ENCODE data around the gene KIF6. TPM values are rescaled to one million over a fixed set of nuclear protein-coding genes. Genes with fewer than 3 reads are reported as not detected.
A peak's percentile ranks its signal among the peaks of the same experiment; 100 is the strongest.

The KIF6 gene
- polyA plus RNA-seq, 10 donors: 0.92 to 1.6 (median 1.4) TPM

DNA sequence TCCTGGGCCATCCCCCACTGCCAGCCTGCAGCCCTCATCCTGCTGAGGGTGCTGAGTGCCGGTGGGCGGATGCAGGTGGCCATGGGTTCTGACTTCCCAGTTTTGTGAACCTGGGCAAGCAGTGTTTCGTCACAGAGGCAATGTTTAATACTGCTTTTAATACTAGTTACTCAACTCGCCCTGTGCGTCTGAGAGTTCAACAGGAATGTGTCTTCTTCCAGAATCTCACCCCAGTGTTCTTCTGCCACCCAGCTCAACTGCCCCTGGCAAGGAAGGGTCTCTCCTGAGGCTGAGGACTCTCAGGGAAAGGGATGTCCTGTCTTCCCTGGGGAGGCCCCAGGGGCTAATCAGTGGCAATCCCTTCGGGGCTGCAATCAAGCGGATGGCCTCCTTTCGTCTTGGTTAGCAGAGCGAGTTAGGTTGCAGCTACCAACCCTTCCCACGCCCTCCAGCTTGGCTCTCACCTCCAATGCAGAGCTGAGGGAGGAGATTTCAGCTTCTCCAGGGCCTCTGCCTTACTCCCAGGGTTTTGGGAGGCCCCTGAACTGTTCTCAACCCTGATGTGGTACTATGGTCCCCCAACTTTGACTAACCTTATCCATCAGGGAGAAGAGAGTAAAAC lies 404.7 kb downstream of the KIF6 start:
- no peak for DNase-seq

DNA sequence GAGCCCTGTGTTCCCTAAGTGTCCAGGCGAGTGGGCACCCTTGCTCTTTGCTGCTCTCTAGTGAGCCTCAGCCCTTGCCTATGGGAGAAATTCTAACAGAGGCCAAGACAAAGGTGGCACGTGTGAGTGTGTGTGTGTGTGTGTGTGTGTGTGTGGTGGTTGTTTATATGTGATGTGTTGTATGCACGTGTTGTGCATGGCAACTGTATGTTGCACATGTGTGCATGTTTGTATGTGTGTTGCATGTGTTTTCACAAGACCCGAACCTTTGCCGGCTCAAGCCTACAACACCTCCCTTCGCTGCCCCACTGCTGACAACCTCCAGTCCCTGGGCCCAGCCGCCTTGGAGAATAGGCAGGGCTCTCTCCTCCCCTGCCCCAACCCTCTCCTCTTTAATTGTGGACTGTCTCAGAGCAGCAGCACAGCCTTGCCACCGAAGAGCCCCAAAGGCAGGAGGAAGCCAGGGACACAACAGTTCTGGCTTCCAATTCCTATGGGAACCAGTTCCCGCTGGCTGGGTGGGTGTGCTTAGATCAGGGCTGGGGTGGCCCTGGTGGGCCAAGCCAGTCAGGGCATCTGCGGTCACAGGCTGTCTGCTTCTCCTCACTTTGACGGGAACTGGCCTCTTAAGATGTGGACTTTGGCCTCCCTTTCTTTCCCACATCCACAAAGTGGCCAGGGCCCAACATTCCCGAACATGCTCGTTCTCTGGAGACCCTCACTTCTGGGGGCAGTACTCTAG lies 405.4 kb downstream of the KIF6 start:
- no peak for DNase-seq

DNA sequence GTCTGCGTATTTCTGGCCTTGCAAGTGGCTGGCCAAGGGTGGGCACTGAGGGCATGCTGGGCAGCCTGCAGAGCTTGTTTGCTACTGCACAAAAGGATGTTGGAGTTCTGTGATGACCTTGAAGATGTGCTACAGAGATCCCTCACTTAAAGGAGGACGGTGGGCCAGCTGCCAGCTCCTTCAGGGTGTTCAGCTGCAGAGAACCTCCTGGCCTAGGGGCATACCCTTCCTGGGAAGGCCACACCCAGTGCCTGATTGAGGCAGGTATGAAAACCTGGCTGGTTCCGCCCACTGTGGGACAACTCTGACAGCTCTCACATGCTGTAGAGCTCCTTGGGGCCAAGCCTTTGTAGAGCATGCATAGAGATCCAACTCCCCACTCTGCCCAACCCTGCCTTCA lies 408.0 kb downstream of the KIF6 start:
- no peak for DNase-seq

DNA sequence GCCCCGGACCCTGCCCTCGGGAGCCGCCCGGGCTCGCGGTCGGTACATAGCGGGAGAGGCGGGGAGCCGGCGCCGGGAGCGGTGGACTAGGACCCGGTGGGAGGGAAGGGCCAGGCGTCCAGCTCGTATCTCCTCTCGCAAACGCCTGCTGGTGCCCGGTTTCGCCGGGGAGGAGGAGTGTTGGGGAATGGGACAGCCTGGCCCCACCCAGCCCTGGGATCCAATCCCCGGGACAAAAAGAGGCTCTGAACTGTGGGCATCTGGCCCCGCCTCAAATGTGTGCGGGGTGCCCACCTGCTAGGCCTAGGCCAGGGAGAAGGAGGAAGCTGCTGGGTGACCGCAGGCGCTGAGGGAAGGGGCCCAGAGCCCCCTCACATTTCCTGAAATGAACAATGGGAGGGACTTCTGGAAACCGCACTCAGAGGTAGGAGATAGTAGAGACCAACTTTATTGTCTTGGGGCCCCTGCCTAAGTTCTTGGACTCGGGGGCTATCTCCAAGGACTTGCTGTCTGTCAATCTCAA lies 410.9 kb downstream of the KIF6 start, which contains the start of gene KCNK17:
Gene KCNK17 (minus strand): TSS at position 147 of the 523 bp plus-strand sequence. CDS start 99 bp downstream, at position 48.
- DNase-seq: no peak

DNA sequence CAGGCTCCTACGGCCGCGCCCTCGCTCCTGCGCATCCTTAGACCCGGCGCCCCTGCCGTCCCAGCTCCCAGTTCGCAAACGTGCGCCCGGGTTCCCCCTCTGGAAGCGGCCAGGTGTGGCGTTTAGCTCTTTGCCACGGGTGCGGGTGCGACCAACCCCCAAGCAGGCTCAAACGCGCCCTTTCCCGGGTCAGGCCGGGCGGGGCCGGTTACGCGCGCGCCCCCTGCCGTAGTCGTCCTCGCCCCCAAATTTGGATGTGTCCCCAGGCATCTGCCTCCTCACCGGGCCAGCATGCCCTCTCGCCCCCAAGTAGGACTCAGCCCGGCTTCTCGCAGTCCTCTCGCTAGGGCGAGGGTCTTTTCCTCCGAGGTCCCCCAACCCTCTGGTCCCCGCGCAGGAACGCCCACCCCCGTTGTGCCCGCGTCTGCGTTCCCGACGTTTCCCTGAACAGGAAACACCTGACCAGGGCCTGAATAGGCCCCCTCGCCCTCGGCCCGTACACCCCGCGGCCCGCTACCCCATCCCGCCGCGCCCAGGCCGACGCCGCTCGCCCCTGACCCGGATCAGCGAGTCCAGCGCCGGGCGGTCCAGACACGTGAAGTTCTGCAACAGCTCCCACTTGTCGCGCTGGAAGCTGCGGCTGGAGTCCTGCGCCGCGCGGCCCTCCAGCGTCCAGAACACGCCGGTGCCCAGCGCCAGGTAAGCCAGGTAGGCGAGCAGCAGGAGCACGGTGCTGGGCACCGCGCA lies 411.5 kb downstream of the KIF6 start:
- DNase-seq: no peak

DNA sequence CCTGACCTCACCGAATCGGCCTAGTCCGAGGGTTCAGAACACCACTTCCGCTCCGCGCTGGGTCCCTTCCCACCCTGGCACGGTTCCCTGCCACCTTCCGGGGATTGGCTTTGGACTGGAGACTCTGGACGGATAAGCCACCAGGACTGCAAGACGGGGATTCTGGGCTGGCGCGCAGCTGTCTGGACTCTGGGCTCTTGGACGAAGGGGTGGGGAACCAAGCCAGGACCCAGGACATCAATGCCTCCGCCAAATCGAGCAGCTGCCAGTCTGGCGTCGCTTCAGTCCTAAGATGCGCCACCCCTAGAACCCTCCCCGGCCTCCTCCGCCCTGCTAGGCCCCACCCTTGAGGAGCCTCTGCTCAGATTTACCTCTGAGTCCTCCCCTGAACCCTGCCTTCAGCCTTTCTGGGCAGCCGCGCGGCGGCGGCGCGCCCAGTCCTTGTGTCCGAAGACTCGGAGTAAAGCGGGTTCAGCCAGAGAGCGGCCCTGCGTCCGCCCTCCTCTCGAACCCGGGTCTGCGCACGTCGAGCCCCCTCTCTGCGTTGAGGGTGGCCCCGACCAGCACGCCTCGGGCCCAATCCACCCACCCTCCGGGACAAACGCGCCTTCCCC lies 412.2 kb downstream of the KIF6 start:
- peak; percentile 28 to 32 (median 31) for DNase-seq

DNA sequence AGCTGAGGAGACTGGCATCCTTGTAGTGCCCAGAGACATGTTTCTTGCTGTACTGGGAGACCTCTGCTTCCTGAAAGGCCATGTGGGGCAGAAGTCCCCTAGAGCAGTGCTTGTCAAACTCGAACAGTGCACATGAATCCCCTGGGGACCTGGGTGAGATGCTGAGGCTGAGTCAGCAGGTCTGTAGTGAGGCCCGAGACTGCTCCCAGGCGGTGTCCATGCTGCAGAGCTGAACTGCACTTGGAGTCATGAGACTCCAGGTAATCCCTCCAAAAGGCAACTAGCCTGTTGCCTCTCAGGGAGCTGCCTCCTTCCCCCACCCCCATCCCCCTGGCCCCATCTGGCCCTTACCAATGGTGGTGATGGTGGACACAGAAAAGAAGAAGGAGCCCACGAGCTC lies 414.7 kb downstream of the KIF6 start:
- no peak for DNase-seq

DNA sequence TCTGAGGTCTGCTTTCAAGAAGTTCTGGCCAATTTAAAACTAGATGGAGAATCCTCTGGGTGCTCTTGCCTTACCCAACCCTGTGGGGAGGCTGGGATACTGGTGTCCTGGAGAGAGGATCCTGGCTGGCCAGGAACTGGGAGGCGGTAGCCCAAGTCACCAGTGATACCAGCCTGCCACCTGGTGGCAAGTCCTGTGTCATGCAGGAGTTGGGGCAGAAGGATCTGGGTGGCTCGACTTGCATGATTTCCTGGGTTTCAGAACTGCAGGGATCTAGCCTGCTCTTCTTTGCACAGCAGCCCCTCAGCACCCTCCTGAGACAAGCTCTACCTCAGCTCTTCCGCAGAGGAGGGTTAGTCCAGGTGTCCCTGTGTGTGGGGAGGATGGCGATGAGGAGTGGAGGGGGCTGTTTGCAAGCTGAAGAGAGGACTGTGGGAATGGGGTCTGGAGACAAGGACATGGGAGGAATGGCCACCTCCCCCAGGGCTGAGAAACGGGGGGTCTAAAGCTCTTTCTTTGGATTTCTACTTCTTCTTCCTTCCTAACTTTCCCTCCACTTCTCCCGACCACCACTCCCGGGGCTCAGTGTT lies 415.2 kb downstream of the KIF6 start:
- peak; percentile 44 to 64 (median 53) for DNase-seq

DNA sequence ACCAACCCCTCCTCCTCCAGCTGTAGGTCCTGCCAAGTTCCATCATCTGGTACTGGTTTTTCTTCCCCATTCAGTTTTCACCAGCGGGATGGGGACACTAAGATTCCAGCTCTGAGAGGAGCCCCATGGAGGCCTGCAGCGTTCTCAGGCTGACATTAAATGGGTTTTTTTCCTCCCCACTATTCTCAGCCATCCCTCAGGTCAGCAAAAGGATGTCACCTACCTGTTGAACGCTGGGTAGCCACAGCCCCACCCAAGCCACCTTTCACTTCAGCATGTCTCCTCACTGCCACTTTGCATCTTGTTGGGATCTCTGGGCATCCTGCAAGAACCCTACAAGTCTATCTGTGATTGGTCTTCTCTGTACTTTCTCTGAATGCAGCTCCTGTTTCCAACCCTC lies 417.7 kb downstream of the KIF6 start:
- DNase-seq: no peak

DNA sequence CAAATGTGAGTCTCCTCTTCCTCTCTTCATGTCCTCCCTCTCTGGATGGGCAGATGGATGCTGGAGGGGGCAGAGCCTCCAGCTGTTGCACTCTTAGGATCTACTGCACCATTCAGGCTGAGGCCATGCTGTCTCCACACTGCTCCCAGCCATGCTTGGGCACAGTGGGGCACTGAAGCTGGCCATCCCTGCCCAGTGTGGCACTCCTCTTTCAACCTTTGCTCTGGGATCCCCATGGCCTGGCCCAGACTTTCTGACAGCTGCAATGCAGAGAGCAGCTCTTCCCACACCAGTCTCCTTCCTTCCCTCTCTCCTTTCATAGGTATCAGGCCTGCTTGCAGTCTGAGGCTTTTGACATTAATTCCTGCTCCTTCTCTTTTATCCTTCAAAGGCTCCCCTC lies 420.3 kb downstream of the KIF6 start:
- DNase-seq: no peak

DNA sequence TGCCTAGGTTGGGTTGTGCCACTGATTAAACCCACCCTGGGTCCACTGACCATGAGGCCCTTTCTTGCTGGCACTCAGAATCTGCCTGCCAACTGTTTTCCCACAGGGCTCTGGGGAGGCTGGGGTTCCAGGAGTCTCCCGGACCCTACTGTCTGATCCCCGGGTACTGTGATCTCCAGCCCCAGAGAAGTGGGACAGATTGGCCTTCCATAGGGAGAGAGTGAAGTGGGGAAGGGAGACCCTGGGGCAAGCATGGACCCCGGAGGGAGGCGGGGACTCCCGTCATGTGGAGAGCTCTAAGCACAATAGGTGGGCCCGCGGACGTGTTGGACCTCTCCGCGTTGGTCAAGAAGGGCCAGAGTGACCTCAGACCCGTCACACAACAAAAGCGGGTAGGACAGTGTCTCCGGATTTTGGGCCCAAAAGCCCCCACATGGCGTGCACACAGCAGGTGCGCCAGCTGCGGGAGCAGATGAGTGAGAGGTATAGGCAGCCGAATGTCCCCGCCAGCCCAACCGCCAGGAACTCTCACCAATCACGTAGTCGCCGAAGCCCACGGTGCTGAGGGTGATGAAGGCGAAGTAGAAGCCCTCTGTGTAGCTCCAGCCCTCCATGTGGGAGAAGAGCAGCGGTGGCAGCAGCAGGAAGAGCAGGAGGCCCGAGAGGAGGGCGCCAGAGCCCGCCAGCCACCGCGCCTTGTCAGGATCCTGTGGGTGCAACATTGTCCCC lies 421.6 kb downstream of the KIF6 start:
- DNase-seq: no peak

DNA sequence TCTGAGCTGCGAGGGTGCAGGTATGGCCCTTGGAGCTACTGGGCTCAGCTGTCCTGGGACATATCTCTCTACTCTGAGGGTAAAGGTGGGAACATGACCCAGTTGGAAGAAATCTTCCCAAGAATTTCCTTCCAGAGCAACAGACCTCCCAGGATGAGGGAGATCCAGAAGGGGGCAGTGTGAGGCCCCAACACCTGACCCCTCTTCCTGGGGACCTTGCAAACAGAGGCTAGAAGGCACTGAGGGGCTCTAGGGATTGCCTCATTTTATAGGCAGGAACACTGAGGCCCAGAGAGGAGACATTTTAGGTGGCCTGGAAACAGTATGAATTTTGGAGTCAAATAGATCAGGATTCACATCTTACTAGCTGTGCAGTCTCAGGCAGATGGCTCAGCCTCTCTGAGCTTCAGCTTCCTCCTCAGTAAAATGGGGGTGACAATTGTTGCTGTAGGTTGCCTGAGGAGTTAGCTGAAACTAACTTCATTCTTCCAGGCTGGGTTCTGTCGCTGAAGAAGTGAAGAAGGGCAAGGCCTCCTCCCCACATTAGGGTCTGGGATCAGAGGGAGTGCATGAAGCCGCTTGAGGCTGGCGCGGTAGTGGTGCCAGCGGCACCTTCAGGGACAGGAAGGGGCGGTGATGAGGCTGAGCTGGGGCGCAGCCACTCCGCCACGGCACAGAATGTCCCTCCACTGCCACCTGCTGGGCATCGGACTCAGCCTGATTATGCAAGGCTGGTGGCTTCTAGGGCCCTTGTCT lies 422.4 kb downstream of the KIF6 start:
- peak; percentile 41 to 79 (median 60) for DNase-seq

DNA sequence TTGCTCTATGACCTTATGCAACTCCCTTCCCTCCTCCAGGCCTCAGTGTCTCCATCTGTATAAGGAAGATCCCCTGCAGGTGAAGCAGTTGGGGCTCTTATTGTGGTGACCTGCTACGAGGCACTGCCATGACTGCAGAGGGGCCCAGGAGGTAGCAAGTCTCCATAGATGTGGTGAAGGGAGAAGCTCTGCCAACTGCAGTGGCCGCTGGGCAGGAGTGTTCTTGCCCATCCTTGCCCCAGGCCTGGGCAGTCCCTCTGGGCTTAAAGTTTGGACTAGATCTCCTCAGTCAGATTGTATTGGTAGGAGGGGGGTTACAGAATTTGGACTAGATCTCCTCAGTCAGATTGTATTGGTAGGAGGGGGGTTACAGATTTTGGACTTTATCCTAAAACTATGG lies 423.2 kb downstream of the KIF6 start:
- no peak for DNase-seq

DNA sequence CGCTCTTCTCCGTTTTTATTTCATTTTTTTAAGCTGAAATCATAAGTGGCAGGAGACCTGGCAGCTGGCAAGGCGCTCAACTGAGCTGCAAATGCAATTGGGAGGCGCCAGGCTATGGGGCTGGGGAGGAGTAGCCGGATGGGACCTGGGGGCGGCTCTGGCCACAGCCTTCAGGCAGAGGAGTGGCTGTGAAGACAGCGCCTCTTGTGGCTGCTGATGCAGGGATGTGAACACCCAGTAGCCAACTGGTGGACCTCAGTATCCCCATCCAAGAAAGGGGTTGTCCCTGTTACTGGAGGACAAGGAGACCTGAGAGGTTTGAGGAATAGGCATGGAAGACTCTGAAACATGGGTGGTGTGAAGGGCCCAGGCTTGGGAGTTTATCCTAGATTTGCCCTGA lies 423.6 kb downstream of the KIF6 start:
- no peak for DNase-seq

DNA sequence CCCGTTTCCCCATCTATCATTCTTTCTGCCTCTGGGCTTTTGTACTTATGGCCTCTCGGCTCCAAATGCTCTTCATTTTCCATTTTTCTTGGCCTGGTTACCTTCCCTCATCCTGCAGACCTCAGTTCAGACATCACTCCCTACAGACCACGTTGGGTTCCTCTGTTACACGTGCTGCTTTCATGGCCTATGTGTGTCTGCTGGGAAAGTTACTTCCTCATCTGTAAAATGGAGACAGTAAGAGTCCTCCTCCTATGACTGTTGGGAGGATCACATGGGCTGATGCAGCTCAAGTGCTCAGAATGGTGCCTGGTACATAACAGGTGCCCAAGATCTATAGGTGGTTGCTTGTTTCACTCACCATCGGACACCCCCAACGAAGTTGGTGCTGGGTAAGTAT lies 424.5 kb downstream of the KIF6 start:
- no peak for DNase-seq

DNA sequence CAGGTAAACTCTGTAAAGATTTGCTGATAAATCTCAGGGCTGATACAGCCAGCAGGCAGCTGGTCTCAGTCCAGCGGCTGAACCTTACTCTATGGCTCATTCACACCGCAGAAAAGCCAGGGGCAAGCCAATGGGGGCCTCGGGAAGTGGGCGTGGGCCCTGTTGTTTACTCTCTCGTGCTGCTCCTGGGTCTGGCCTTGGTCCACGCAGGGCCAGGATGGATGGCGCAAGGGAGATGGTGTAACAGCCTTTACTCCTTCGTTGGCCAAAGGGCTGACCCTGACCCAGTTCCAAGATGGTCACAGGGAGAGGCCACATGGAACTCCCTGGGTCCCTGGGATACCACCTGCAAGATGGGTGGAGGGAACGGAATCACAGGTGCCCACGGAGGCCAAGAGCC lies 427.1 kb downstream of the KIF6 start:
- DNase-seq: no peak

DNA sequence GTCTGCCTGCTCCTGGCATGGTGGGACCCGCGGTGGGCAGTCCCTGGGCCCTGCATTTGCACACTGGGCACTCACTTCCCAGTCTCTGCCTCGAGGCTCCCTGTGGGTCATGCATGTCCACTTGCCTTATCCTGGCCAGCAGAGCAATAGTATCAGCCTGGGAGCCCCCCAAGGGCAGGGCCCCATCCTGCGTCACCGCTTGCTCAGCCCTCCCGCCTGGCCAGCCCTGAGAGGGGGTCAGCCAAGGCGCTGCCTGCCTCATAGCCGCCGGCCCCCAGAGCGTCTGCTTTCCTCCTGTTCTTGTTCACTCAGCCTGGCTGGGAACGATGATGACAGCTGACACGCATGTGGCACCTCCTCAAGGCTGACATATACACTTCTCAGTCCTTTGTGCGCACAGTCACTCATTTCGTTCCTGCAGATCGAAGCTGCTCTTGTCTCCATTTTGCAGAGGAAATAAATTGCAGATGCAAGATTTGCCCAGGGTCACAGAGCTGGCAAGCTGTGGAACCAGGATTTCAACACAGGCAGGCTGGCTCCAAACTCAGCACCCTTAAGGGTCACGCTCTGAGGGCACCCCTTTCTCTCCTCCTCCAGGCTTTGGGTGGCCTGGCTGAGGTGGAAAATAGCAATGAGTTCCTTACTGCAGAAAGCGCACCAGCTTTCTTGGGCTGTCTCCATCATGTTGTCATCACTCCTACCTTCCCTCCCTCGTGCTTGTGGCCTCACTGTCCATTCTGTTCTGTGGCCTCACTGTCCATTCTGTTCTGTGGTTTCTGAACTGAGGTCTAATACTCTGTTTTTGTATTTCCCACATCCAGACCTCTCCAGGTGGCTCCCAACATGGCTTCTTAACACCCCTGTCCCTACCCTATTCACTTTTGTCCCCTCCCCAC lies 428.2 kb downstream of the KIF6 start:
- DNase-seq: peak; percentile 30 to 64 (median 58)

DNA sequence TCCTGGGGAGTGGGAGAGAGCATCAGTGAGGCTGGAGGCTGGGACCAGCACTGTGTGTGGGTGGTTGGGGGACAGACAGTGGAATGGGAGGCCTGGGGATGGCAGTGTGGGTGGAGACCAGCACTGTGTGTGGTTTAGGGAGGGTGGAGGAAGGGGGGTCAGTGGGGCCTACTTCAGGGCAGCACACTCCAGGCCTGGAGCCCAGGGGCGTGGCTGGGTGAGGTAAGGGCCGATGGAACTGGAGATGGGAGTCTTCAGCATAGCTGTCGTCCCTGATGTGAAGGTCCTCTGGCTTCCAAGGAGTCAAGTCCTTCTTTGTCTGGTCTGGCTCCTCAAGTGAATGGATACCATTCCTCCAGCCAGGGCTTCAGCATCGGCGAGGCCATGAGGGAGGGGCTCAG lies 429.6 kb downstream of the KIF6 start:
- DNase-seq: peak in 2 of 3 donors; percentile 51 to 62

DNA sequence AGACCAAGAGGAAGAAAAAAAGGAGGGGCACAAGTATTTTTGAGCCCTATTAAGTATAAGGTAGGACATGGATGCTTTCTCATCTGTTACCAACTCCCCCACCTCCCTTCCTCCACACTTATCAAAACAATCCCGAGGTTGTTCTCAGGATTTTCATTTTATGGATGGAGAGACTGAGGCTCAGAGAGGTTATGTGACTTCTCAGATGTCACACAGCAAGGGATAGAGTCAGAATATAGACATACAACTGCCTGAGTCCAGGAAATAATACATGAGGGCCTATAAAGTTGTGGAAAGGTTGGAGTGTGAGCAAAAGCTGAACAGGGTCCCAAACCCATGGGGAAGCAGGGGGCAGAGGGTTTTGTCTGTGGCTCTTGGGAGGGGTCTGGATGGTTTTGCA lies 430.3 kb downstream of the KIF6 start:
- no peak for DNase-seq
